HFFc6 (cell line): ENCODE results near the gene ELMO1. TPM values are rescaled to one million over a fixed set of nuclear protein-coding genes. Genes with fewer than 3 reads are reported as not detected.

ENCODE experiments used
- DNase-seq: peaks from one replicate; pipeline ENCODE4 v3.0.0-alpha.2; 2018
- H3K27ac Mint-ChIP-seq: 2 replicates; pipeline ENCODE4 v1.8.0; 2020; ENCODE audit warnings: mild to moderate bottlenecking, mixed read lengths
- H3K27me3 Mint-ChIP-seq: 2 replicates; pipeline ENCODE4 v1.8.0; 2021; ENCODE audit warnings: mild to moderate bottlenecking, moderate library complexity, mixed read lengths; ENCODE audit not compliant: insufficient read depth
- H3K36me3 Mint-ChIP-seq: 2 replicates; pipeline ENCODE4 v1.8.0; 2021; ENCODE audit warnings: low read depth, mixed read lengths
- H3K4me1 Mint-ChIP-seq: 2 replicates; pipeline ENCODE4 v1.8.0; 2020; ENCODE audit warnings: low read depth, mixed read lengths
- H3K4me3 Mint-ChIP-seq: 2 replicates; pipeline ENCODE4 v1.8.0; 2020; ENCODE audit warnings: mild to moderate bottlenecking, moderate library complexity, mixed read lengths
- H3K9me3 Mint-ChIP-seq: 2 replicates; pipeline ENCODE4 v1.8.0; 2020; ENCODE audit warnings: mild to moderate bottlenecking, mixed read lengths
- total RNA-seq, 6 experiments: library from RNA; stranded (reverse); fragmentation: NEBNext Ultra II Directional; extraction: Animal tissue kit (Norgen Biotek cat#: 25700); gene quantifications; 2 replicates in 1 of 6; 3 replicates in 5 of 6; pipeline ENCODE4 v1.2.3, GENCODE V29; 2021
- TF ChIP-seq, protein P1 (sequence below): fragments of 200-600 bp; sonication (generic); IDR thresholded peaks from 2 replicates; pipeline ENCODE4 v1.5.0; 2021; ENCODE audit warnings: antibody characterized with exemption, mild to moderate bottlenecking

The ELMO1 gene
- total RNA-seq, 6 experiments from 2014 or later, result not detected

DNA sequence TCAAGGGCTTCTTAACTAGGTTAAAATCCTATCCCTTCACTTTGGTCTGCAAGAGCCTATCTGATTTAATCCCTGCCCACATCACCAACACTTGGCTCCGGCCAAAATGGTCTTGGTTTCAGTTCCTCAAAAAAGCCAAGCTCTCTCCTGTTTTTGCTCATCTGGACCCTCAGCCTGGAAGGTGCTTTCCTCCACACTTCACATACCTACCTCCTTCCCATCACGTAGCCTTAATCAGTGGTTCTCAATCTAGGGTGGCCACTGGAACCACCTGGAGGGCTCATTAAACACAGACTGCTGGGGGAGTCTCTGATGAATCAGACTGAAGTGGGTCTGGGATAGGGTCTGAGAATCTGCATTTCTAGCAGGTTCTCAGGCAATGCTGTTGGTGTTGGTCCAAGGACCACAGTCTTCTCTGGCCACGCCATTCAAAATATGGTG, 497.4 kb downstream of the ELMO1 start:
- Mint-ChIP-seq H3K4me3 (no peak overlapping the region), H3K36me3 (no peaks in the 10 kb centered on the region), H3K9me3 (peaks cover 44% of the 10 kb centered on the region), H3K27ac (no peak overlapping the region), H3K27me3 (no peaks in the 10 kb centered on the region; the same call in 1 of the 2 replicates), H3K4me1 (no peaks in the 10 kb centered on the region)
- no peak for DNase-seq
- TF ChIP-seq, protein P1, sequence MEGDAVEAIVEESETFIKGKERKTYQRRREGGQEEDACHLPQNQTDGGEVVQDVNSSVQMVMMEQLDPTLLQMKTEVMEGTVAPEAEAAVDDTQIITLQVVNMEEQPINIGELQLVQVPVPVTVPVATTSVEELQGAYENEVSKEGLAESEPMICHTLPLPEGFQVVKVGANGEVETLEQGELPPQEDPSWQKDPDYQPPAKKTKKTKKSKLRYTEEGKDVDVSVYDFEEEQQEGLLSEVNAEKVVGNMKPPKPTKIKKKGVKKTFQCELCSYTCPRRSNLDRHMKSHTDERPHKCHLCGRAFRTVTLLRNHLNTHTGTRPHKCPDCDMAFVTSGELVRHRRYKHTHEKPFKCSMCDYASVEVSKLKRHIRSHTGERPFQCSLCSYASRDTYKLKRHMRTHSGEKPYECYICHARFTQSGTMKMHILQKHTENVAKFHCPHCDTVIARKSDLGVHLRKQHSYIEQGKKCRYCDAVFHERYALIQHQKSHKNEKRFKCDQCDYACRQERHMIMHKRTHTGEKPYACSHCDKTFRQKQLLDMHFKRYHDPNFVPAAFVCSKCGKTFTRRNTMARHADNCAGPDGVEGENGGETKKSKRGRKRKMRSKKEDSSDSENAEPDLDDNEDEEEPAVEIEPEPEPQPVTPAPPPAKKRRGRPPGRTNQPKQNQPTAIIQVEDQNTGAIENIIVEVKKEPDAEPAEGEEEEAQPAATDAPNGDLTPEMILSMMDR, result no peak

DNA sequence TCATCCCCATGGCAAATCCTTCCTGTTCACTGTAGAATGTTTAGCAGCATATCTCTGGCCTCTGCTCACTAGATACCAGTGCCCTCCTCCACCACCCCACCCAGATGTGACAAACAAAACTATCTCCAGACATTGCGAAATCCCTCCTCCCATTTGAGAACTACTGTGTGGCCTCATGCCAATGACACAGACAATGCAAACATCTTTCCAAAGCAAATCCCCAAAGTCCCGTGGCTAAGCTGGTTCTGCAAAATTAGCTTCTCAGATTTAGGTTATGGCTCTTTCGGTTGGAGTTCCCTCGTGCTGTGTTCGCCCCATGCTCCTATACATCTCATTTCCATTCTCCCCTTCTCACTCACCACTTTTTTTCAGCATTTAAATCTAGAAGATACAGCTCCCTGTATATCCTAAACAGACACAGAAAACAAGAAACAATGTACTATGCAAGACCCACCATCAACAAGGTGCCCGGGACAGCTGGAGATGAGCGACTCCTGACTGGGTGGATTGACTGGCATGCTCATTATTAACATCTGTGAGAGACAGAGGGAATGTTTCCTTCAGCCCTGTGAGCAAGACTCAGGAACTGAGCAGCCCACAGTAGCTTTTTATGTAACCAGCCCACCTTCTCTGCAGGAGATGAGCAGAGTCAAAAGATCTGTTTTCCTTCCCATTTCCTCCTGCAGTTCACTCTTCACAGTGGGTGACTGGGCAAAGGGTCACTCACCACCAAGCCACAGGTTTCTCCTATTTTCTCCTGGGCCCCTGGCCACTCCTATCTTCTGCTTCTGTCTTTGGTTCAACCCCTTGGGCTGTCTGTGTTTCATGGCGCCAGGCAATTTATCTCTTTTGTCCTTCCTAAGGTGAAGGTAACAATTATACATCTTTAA, 498.7 kb downstream of the ELMO1 start:
- Mint-ChIP-seq H3K27me3 (no peaks in the 10 kb centered on the region; the same call in 1 of the 2 replicates), H3K9me3 (peaks cover 49% of the 10 kb centered on the region), H3K36me3 (no peaks in the 10 kb centered on the region), H3K4me1 (no peaks in the 10 kb centered on the region), H3K27ac (no peak overlapping the region), H3K4me3 (no peak overlapping the region)
- TF ChIP-seq, protein P1, result no peak
- no peak for DNase-seq

DNA sequence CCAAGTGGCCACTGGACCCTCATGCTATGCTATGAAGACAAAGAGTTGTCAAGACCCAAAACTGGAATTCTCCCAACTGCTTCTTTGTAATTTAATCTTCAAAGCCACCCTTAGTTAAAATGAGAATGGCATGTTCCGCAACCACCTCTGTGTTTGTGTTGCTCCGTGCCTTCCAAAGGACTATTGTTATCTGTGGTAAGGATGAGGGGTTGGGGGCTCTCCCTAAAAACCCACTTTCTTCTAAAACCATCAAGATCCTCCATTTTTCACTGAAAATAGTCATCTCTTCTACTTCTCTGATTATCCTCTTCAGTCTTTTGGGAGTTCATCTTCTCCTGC, 502.3 kb downstream of the ELMO1 start:
- no peaks in the 10 kb centered on the region for H3K4me1 Mint-ChIP-seq

DNA sequence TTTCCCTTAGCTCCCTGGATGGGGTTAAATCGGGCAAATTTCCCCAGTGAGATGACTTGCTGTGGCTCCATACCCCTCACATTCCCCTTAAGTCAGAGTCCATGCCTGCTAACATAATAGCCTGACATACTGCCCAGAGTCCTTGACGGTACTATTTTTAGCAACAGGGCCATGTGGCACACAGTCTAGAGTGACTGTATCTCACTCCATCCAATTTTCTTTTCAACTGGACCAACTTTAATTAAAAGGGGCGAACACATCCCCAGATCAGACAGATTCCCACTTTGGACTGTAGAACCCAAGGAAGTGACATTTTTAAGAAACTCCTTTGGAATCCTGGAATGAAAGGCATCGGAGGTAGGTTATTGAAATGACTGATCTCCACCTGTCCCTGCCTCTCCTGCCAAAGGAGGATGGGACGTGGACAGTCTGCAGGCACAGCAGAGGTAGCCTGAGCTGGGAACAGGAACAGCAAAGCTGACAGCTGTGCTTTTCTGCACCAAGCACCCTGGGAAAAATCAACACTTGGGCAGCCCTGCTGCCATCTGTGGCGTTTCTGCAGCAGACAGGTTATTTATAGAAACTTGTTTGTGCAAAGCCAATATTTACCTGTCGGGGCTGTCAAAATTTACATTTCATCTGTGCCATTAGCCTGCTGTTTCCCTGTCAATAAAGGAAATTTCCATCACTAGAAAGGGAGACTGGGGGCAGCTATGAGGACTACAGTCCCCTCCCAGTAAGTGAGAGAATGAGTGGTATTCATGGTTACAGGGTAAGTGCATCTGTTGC, 502.9 kb downstream of the ELMO1 start:
- Mint-ChIP-seq H3K4me1 (no peaks in the 10 kb centered on the region), H3K27ac (no peak overlapping the region), H3K4me3 (no peak overlapping the region), H3K36me3 (no peaks in the 10 kb centered on the region), H3K27me3 (no peaks in the 10 kb centered on the region; the same call in 1 of the 2 replicates), H3K9me3 (peaks cover 41% of the 10 kb centered on the region)
- no peak for DNase-seq
- TF ChIP-seq, protein P1, result no peak

More for the DNA sequence above, 502.3 kb downstream of the ELMO1 start:
- Mint-ChIP-seq H3K27ac (no peak overlapping the region), H3K36me3 (no peaks in the 10 kb centered on the region), H3K4me3 (no peak overlapping the region), H3K9me3 (peaks cover 46% of the 10 kb centered on the region), H3K27me3 (no peaks in the 10 kb centered on the region; the same call in 1 of the 2 replicates)
- TF ChIP-seq, protein P1, result no peak
- no peak for DNase-seq

DNA sequence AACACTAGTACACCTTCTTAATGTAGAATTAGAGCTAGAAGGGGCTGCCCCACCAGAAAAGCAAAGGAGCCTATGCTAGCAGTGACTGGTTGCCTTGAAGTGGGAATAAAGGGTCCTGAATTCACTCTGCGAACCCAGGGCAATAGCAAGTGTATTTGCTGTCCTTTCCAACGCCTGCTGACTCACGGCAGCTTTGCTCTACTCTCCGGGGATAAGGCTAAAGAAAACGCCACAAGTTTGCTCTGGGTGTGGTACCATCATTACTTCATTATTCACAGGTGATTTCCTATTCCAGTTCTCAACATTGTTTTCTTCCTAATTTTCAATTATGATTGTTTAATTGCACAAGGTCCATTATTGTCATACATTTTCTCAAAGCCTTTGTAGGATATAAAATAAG, 503.8 kb downstream of the ELMO1 start:
- peaks cover 37% of the 10 kb centered on the region for H3K9me3 Mint-ChIP-seq
- no peak overlapping the region for H3K4me3 Mint-ChIP-seq
- TF ChIP-seq, protein P1, result no peak
- DNase-seq, result no peak
- no peak overlapping the region for H3K27ac Mint-ChIP-seq
- no peaks in the 10 kb centered on the region; the same call in 1 of the 2 replicates for H3K27me3 Mint-ChIP-seq
- H3K4me1 Mint-ChIP-seq, result no peaks in the 10 kb centered on the region
- H3K36me3 Mint-ChIP-seq, result no peaks in the 10 kb centered on the region; the same call in 1 of the 2 replicates
